Ascending aorta (tissue), 2 donors: ENCODE results near the gene IL5RA. TPM values are rescaled to one million over a fixed set of nuclear protein-coding genes. Genes with fewer than 3 reads are reported as not detected.

Experiments
- DNase-seq, 2 donors: peaks; one replicate each; pipeline ENCODE4 v3.0.0-alpha.2; 2019; ENCODE audit warnings: low spot score in 2 of 2
- H3K27ac ChIP-seq, 2 donors: fragments of 200-600 bp; sonication (generic); one replicate each; pipeline ENCODE4 v1.5.1; 2016 to 2017; ENCODE audit warnings: mild to moderate bottlenecking in 1 of 2
- H3K27me3 ChIP-seq: fragments of 200-600 bp; sonication (generic); one replicate; pipeline ENCODE4 v1.5.1; 2017
- H3K36me3 ChIP-seq, 2 donors: fragments of 200-600 bp; sonication (generic); one replicate each; pipeline ENCODE4 v1.5.1; 2016
- H3K4me1 ChIP-seq, 2 donors: fragments of 200-600 bp; sonication (generic); one replicate each; pipeline ENCODE4 v1.5.1; 2016 to 2017; ENCODE audit warnings: mild to moderate bottlenecking in 1 of 2
- H3K4me3 ChIP-seq, 2 donors: fragments of 200-600 bp; sonication (generic); one replicate each; pipeline ENCODE4 v1.5.1; 2016 to 2017; ENCODE audit warnings: mild to moderate bottlenecking in 1 of 2
- H3K9me3 ChIP-seq, 2 donors: fragments of 200-600 bp; sonication (generic); one replicate each; pipeline ENCODE4 v1.5.1; 2016
- CTCF ChIP-seq, 3 experiments: fragments of 200-600 bp in 2 of 3; fragments of 450-650 bp in 1 of 3; sonication (generic) in 2 of 3; IDR thresholded peaks; one replicate each; pipeline ENCODE4 v1.5.1; 2016 to 2019; ENCODE audit warnings: antibody characterized with exemption in 3 of 3, mild to moderate bottlenecking in 1 of 3, moderate library complexity in 1 of 3
- intact Hi-C: fragments of 100-400 bp; cut with DNase I; formaldehyde crosslinking; loops from one replicate; pipeline ENCODE4 v1.15.1; 2023
- total RNA-seq: library from RNA; depleted of rRNA; stranded (reverse); fragments of >200 nt; gene quantifications from one replicate; pipeline ENCODE4 v1.1.0, GENCODE V29; 2016

IL5RA gene
- not detected for total RNA-seq

GRCh38 chr3:3110299-3110630 lies at the start of gene IL5RA:
IL5RA (minus strand) TSS chr3:3110374; CDS start chr3:3104984, 5,390 bp downstream.
- Histone ChIP-seq H3K4me1 (no peaks in the 10 kb centered on the region), H3K4me3 (no peak within 1 kb of the TSS), H3K9me3 (no peaks in the 10 kb centered on the region), H3K27ac (no peak within 1 kb of the TSS), H3K27me3 (no peaks in the 10 kb centered on the region), H3K36me3 (no peaks in the 10 kb centered on the region)
- intact Hi-C loops = no loop called here
- no peak for DNase-seq
- no peak for TF ChIP-seq CTCF (IDR thresholded peaks at IDR 0.05)

DNA sequence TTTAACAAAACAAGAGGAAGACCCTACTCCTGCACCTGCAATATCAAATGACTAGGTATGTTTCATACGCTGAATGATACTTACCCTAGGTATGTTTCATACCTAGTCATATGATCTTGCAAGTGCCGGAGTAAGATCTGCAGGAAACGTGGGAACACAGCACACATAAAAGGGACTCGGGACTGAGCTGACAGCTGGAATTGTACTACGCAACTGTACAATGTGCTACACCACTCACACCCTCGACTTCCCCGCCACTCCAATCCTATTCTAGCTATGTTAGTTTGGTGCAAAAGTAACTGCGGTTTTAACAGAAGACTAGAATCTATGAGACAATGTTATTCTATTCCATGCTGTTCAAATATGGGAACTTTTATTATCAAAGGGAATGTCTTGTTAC lies 47.3 kb upstream of the IL5RA start:
- TF ChIP-seq CTCF (IDR thresholded peaks at IDR 0.05) = no peak
- Histone ChIP-seq H3K27ac (no peak overlapping the region), H3K27me3 (no peaks in the 10 kb centered on the region), H3K4me3 (no peak overlapping the region), H3K36me3 (peaks cover 47 to 56% of the 10 kb centered on the region in 2 donors), H3K4me1 (peaks cover 0 to 4% of the 10 kb centered on the region in 2 donors), H3K9me3 (no peaks in the 10 kb centered on the region)
- intact Hi-C loops = no loop called here
- no peak for DNase-seq

GRCh38 chr3:3154879-3155610 lies 44.9 kb upstream of the IL5RA start:
- Histone ChIP-seq H3K9me3 (no peaks in the 10 kb centered on the region), H3K27ac (no peak overlapping the region), H3K27me3 (no peaks in the 10 kb centered on the region), H3K36me3 (peaks cover 64 to 68% of the 10 kb centered on the region in 2 donors), H3K4me3 (no peak overlapping the region), H3K4me1 (no peaks in the 10 kb centered on the region)
- TF ChIP-seq CTCF (IDR thresholded peaks at IDR 0.05) = no peak
- DNase-seq = no peak
- intact Hi-C loops = no loop called here

DNA sequence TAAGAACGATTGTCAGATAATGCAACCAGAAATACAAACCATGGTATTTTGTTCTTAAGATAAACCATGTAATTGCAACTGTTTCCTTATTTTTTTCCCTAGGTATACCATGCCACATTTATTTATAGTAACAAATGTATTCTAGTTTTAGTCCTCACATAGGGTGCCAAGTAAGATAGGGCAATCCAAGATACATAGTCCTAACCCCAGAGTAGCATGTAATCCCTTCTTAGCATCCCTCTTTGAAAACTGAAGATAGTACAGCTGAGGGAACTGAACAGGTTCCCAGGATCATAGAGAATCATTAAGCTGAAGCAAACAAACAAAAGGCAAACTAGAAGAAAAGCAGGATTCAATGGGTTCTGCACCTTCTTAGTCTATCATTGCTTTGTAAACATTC lies 41.3 kb upstream of the IL5RA start:
- Histone ChIP-seq H3K27ac (no peak overlapping the region), H3K27me3 (no peaks in the 10 kb centered on the region), H3K36me3 (peaks cover 67 to 90% of the 10 kb centered on the region in 2 donors), H3K9me3 (no peaks in the 10 kb centered on the region), H3K4me1 (no peaks in the 10 kb centered on the region), H3K4me3 (no peak overlapping the region)
- no peak for TF ChIP-seq CTCF (IDR thresholded peaks at IDR 0.05)
- DNase-seq = no peak
- intact Hi-C loops = no loop called here

- no peak for TF ChIP-seq CTCF (IDR thresholded peaks at IDR 0.05)
- H3K9me3 ChIP-seq = no peaks in the 10 kb centered on the region
- H3K36me3 ChIP-seq = peaks cover 59 to 80% of the 10 kb centered on the region in 2 donors
- no peaks in the 10 kb centered on the region for H3K27me3 ChIP-seq
- no peak overlapping the region for H3K4me3 ChIP-seq
- H3K4me1 ChIP-seq = no peaks in the 10 kb centered on the region
- no peak overlapping the region for H3K27ac ChIP-seq
- intact Hi-C loops = no loop called here
- no peak for DNase-seq
These were observed 39.4 kb upstream of the IL5RA start for GRCh38 chr3:3149560-3149959.

DNA sequence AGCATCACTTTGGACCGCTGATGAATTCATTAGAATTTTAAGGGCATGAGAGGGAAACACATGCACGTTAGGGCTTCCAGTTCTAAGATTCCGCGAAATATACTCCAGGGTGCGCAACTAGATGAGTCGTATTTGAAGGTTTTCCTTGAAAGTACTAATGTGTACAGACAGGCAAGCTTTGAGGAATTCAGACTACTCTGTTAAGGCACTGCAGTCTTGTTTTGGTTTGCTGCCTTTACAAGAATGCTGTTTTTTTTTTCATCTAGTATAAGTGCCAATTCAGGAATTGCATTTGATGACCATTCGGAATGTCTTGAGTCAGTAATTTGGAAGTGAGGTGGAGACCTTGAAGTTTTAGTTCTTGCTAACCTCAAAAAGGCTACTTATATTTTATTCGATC lies 35.7 kb upstream of the IL5RA start:
- H3K9me3 ChIP-seq = no peaks in the 10 kb centered on the region
- no peak overlapping the region for H3K27ac ChIP-seq
- H3K27me3 ChIP-seq = no peaks in the 10 kb centered on the region
- H3K4me3 ChIP-seq = no peak overlapping the region
- no peak for TF ChIP-seq CTCF (IDR thresholded peaks at IDR 0.05)
- no peak for DNase-seq
- H3K4me1 ChIP-seq = no peaks in the 10 kb centered on the region
- intact Hi-C loops = no loop called here
- peaks cover 46 to 64% of the 10 kb centered on the region in 2 donors for H3K36me3 ChIP-seq
